Tibial artery (tissue), 4 donors: ENCODE data around the gene RPH3AL.
A peak's percentile ranks its signal among the peaks of the same experiment; 100 is the strongest.

Experiments used
- DNase-seq, 2 donors: peaks; one replicate each; pipeline ENCODE4 v3.0.0-alpha.2; 2019
- H3K27ac ChIP-seq, 2 donors: fragments of 200-600 bp; sonication (generic) in 1 of 2; 1 replicate in 1 of 2; 2 replicates in 1 of 2; pipeline ENCODE4 v1.5.1; 2018 to 2019; ENCODE audit warnings: mild to moderate bottlenecking in 1 of 2
- H3K27me3 ChIP-seq, 2 donors: fragments of 200-600 bp; sonication (generic) in 1 of 2; one replicate each; pipeline versions ENCODE4 v1.5.1 to v1.6.0; 2016 to 2019
- H3K36me3 ChIP-seq, 3 donors: fragments of 200-600 bp; sonication (generic) in 2 of 3; one replicate each; pipeline ENCODE4 v1.5.1; 2016 to 2019; ENCODE audit warnings: mild to moderate bottlenecking in 2 of 3
- H3K4me1 ChIP-seq, 4 donors: fragments of 200-600 bp; sonication (generic) in 2 of 4; 1 replicate in 3 of 4; 2 replicates in 1 of 4; pipeline ENCODE4 v1.5.1; 2016 to 2019
- H3K4me3 ChIP-seq, 2 donors: fragments of 200-600 bp; sonication (generic) in 1 of 2; 1 replicate in 1 of 2; 2 replicates in 1 of 2; pipeline ENCODE4 v1.5.1; 2018 to 2019; ENCODE audit warnings: mild to moderate bottlenecking in 2 of 2
- H3K9me3 ChIP-seq, 3 donors: fragments of 200-600 bp; sonication (generic) in 1 of 3; one replicate each; pipeline ENCODE4 v1.5.1; 2016 to 2019
- CTCF ChIP-seq, 2 experiments: fragments of 200-600 bp in 1 of 2; fragments of 450-650 bp in 1 of 2; IDR thresholded peaks; one replicate each; pipeline ENCODE4 v1.5.1; 2017 to 2019; ENCODE audit warnings: antibody characterized with exemption in 2 of 2, mild to moderate bottlenecking in 1 of 2, moderate library complexity in 1 of 2
- intact Hi-C: fragments of 100-400 bp; cut with DNase I; formaldehyde crosslinking; loops from one replicate; pipeline ENCODE4 v1.15.0; 2023; ENCODE audit warnings: low total_unique reads

Gene RPH3AL

DNA sequence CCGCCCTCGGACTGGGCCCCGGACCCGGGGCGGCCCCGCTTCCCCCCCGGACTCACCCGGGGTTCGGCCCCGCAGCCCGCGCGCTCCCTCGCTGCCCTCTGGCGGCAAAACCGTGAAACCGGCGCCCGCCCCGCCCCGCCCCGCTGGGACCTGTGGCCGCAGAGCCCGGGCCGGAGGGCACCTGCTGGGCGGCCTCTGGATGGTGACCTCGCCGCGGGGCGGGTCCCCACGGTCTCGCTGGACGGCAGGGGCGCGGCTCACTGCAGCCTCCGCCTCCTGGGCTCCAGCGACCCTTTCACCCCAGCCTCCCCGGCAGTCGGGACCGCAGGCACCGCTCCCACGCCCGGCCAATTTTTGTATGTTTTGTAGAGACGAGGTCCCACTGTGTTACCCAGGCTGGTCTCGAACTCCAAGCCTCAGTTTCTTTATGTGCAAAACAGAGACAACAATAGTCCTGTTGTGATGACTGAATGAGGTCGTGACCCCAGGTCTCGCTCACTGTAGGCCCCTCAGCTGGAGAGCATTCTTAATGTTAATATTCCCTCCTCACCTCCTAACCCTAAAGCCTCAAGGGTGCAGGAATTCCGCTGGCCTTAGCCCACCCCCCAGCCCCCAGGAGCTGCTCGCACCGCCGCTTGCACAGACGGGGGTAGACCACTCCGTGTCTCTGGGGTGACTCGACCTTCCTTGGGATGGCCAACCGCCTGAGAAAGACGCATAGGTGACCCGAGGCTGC is 33.7 kb upstream of the RPH3AL start:
- intact Hi-C loops = no loop called here
- peak; percentile 51 to 64 for TF ChIP-seq CTCF (IDR thresholded peaks at IDR 0.05)
- peak; percentile 48 to 80 for DNase-seq

GRCh38 chr17:385836-386140 is 33.2 kb upstream of the RPH3AL start:
- H3K27ac ChIP-seq = no peak overlapping the region
- peaks cover 0 to 22% (median 13%) of the 10 kb centered on the region in 4 donors for H3K4me1 ChIP-seq
- H3K27me3 ChIP-seq = peaks cover 0 to 69% of the 10 kb centered on the region in 2 donors
- intact Hi-C loops = no loop called here
- H3K9me3 ChIP-seq = no peaks in the 10 kb centered on the region
- no peak for DNase-seq
- no peaks in the 10 kb centered on the region for H3K36me3 ChIP-seq
- TF ChIP-seq CTCF (IDR thresholded peaks at IDR 0.05) = no peak
- H3K4me3 ChIP-seq = peak overlapping the region; percentile 47 to 56

More for the DNA sequence above, 33.7 kb upstream of the RPH3AL start:
- Histone ChIP-seq H3K27me3 (peaks cover 0 to 69% of the 10 kb centered on the region in 2 donors), H3K4me1 (peaks cover 0 to 22% (median 13%) of the 10 kb centered on the region in 4 donors), H3K27ac (no peak overlapping the region), H3K36me3 (no peaks in the 10 kb centered on the region), H3K9me3 (no peaks in the 10 kb centered on the region), H3K4me3 (peak overlapping the region; percentile 47 to 56)

DNA sequence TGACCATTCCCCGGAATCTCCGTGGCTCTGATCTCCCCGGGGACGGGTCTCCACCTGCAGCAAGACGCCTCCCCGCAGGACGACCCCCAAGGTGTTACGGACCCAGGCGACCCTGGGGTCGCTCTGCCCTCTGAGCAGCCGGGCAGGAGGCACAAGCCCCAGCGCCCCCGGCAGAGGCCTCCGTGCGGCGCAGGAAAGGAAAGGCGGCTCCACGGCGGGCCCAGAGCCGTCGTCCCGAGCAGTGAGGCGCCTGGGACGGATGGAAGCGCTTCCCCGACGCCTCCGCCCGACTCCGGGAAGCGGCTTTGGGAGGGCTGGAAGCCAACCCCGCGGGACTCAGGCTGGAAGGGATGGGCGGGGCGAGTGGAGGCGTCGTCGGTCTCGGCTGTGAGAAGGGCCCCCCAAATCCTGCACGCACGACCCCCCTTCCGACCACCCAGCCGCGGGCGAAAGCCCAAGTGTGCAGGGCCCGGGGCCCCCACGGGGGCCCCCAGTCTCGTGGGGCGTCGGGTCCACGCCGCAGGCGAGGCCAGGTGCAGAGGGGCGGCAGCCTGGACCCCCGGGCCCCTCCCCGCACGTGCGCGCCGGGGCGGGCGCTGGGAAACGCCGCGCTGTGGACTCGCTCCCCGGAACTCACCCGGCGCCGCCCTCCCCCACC is 32.7 kb upstream of the RPH3AL start:
- no peak for TF ChIP-seq CTCF (IDR thresholded peaks at IDR 0.05)
- no peaks in the 10 kb centered on the region for H3K9me3 ChIP-seq
- H3K36me3 ChIP-seq = no peaks in the 10 kb centered on the region
- H3K4me3 ChIP-seq = peak overlapping the region; percentile 47 to 56
- H3K27ac ChIP-seq = no peak overlapping the region
- H3K4me1 ChIP-seq = peaks cover 0 to 22% (median 13%) of the 10 kb centered on the region in 4 donors
- peak in 1 of 2 donors; percentile 24 for DNase-seq
- H3K27me3 ChIP-seq = peaks cover 0 to 69% of the 10 kb centered on the region in 2 donors
- intact Hi-C loops = no loop called here

- no peak for DNase-seq
- intact Hi-C loops = no loop called here
- no peak for TF ChIP-seq CTCF (IDR thresholded peaks at IDR 0.05)
- Histone ChIP-seq H3K4me1 (peaks cover 0 to 22% (median 13%) of the 10 kb centered on the region in 4 donors), H3K27me3 (peaks cover 0 to 68% of the 10 kb centered on the region in 2 donors), H3K36me3 (no peaks in the 10 kb centered on the region), H3K27ac (no peak overlapping the region), H3K4me3 (peak overlapping the region; percentile 47 to 56), H3K9me3 (no peaks in the 10 kb centered on the region)
These were observed 32.1 kb upstream of the RPH3AL start for GRCh38 chr17:384622-385177.

DNA sequence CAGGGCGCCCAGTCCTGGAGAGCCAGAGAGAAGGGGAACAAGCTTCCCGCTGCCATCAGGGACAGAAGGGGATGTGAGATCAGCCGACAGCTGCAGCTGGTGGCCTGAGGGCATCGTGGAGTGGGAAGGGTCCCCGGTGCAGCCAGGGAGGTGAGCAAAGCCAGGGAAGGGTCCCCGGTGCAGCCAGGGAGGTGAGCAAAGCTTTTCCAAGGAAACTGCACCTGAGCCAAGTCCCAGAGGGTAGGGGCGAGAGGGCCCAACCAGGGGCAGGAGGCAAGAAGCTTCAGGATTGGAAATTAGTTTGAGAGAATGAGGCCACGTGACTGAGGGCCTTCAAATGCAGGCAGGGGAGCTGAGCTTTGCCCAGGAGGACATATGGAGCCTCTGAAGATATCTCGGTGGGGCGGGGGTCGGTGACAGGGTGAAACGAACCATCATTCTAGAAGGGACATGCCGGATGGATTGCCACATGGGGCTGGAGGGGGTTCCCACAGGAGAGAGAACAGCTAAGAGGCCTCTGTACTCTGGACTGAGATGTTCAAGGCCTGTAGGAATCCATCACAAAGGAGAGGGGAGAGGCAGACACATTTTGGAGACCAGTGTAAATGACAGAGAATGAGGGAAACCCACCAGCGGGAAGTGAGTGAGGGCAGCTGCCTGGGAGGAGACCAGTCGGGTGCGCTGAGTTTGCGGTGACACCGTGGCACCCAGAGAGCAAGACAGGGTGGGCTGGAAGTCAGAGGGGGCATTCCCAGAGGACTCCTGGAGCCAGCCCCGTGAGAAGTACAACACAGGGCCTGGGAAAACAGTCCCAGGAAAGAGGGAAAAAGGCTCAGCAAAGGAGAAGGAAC is 31.4 kb upstream of the RPH3AL start:
- peaks cover 0 to 61% of the 10 kb centered on the region in 2 donors for H3K27me3 ChIP-seq
- H3K27ac ChIP-seq = no peak overlapping the region
- no peak overlapping the region for H3K4me3 ChIP-seq
- no peaks in the 10 kb centered on the region for H3K9me3 ChIP-seq
- intact Hi-C loops = no loop called here
- TF ChIP-seq CTCF (IDR thresholded peaks at IDR 0.05) = no peak
- H3K36me3 ChIP-seq = no peaks in the 10 kb centered on the region
- no peak for DNase-seq
- peaks cover 0 to 22% (median 13%) of the 10 kb centered on the region in 4 donors for H3K4me1 ChIP-seq
